HepG2 (cell line): ENCODE measurements around the gene ACBD6. TPM values are rescaled to one million over a fixed set of nuclear protein-coding genes. Genes with fewer than 3 reads are reported as not detected.

ENCODE experiments used
- ATAC-seq: fragments of 200-7000 bp; cut with Tn5 transposase; 3 replicates; pipeline ENCODE4 v1.9.1; 2020; ENCODE audit warnings: mild to moderate bottlenecking, moderate library complexity
- BruUV-seq: library from RNA; stranded (reverse); fragments of 400-500 nt; replicated peaks from 2 replicates; lab custom pipeline; 2021; lab: Mats Ljungman, UMichigan
- CTCF ChIA-PET: fragments of 300-600 bp; formaldehyde crosslinking; extraction: SDS; loops from one replicate; lab custom pipeline; 2021; ENCODE audit warnings: low total read pairs, inconsistent platforms, low intra/inter-chr PET ratio; lab: Yijun Ruan, JAX
- POLR2A ChIA-PET: fragments of 350-600 bp; sonication (Branson Sonifier 250); formaldehyde crosslinking; loops from one replicate; lab custom pipeline; 2020; ENCODE audit warnings: antibody characterized with exemption, inconsistent platforms; lab: Yijun Ruan, JAX
- DNase-seq: peaks from one replicate; pipeline ENCODE4 v3.0.0-alpha.2; 2015; ENCODE audit warnings: low spot score
- FAIRE-seq: peaks from 3 replicates; lab custom pipeline; 2011; peaks lifted over from hg19 to GRCh38; lab: Jason Lieb, UNC
- H2AFZ ChIP-seq: one replicate; pipeline ENCODE4 v1.6.1; 2011; ENCODE audit warnings: low read length, inconsistent platforms
- H3K27ac ChIP-seq: fragments of 300-600 bp; 3 replicates; pipeline ENCODE4 v1.8.0; 2011; ENCODE audit warnings: mixed run types, mild to moderate bottlenecking, mixed read lengths, low read length, inconsistent platforms; ENCODE audit not compliant: insufficient read depth; ENCODE audit errors: extremely low read length
- H3K27me3 ChIP-seq, 2 experiments: fragments of 200-600 bp in 1 of 2; 2 replicates in 1 of 2; 3 replicates in 1 of 2; pipeline versions ENCODE4 v1.6.0 to v1.8.0; 2011; ENCODE audit warnings: low read length in 2 of 2, mild to moderate bottlenecking in 2 of 2, moderate library complexity in 2 of 2, inconsistent platforms in 1 of 2; ENCODE audit not compliant: insufficient read depth in 2 of 2, control insufficient read depth in 1 of 2
- H3K36me3 ChIP-seq, 2 experiments: fragments of 200-600 bp in 1 of 2; replicated peaks in 1 of 2; 2 replicates in 1 of 2; 3 replicates in 1 of 2; pipeline versions ENCODE4 v1.5.1 to v1.8.0; 2011; ENCODE audit warnings: low read length in 2 of 2, inconsistent platforms in 1 of 2; ENCODE audit not compliant: insufficient read depth in 2 of 2, control insufficient read depth in 1 of 2
- H3K4me1 ChIP-seq: 2 replicates; pipeline ENCODE4 v1.5.1; 2012; ENCODE audit warnings: low read length, inconsistent platforms; ENCODE audit not compliant: insufficient read depth
- H3K4me2 ChIP-seq: 2 replicates; pipeline ENCODE4 v1.6.0; 2011; ENCODE audit warnings: low read depth, low read length, inconsistent platforms
- H3K4me3 ChIP-seq, 3 experiments: fragments of 200-600 bp in 1 of 3; sonication (generic), shearing (Covaris generic) in 1 of 3; replicated peaks in 1 of 3; 2 replicates each; pipeline ENCODE4 v1.5.1; 2011 to 2016; ENCODE audit warnings: low read length in 3 of 3, inconsistent platforms in 2 of 3, low read depth in 2 of 3, mild to moderate bottlenecking in 2 of 3, control low read depth in 1 of 3, mixed read lengths in 1 of 3; ENCODE audit not compliant: insufficient read depth in 1 of 3
- H3K79me2 ChIP-seq: one replicate; pipeline ENCODE4 v1.6.1; 2011; ENCODE audit warnings: low read length, inconsistent platforms; ENCODE audit not compliant: insufficient read depth
- H3K9ac ChIP-seq: 2 replicates; pipeline ENCODE4 v1.6.0; 2011; ENCODE audit warnings: mild to moderate bottlenecking, low read depth, low read length, inconsistent platforms; ENCODE audit not compliant: insufficient read depth
- H3K9me3 ChIP-seq: 2 replicates; pipeline ENCODE4 v1.5.1; 2012; ENCODE audit warnings: mild to moderate bottlenecking, low read length
- H4K20me1 ChIP-seq: 2 replicates; pipeline ENCODE4 v1.6.0; 2011; ENCODE audit warnings: inconsistent platforms, mild to moderate bottlenecking, low read length, moderate library complexity; ENCODE audit not compliant: insufficient read depth
- ELF4 ChIP-seq: sonication (generic); formaldehyde crosslinking; IDR thresholded peaks from 2 replicates; pipeline ENCODE4 v1.5.0; 2020; ENCODE audit warnings: missing genetic modification reagents, mild to moderate bottlenecking, moderate library complexity, borderline replicate concordance
- FOSL2 ChIP-seq: sonication (generic); formaldehyde crosslinking; IDR thresholded peaks from 2 replicates; pipeline ENCODE4 v1.4.0; 2020; ENCODE audit warnings: missing genetic modification reagents
- HMGXB4 ChIP-seq, 2 experiments: sonication (generic) in 1 of 2; formaldehyde crosslinking in 1 of 2; IDR thresholded peaks; 2 replicates each; pipeline versions ENCODE4 v1.4.0 to v1.6.1; 2018 to 2020; ENCODE audit warnings: missing genetic modification reagents in 2 of 2, borderline replicate concordance in 1 of 2, low read depth in 1 of 2, mild to moderate bottlenecking in 1 of 2, missing biosample characterization in 1 of 2
- HNRNPLL ChIP-seq: fragments of 200-400 bp; formaldehyde crosslinking; IDR thresholded peaks from 2 replicates; pipeline ENCODE4 v1.6.1; 2017; ENCODE audit warnings: mild to moderate bottlenecking, low read depth, low read length; ENCODE audit not compliant: poor library complexity, severe bottlenecking
- MAFF ChIP-seq: IDR thresholded peaks from 2 replicates; pipeline ENCODE4 v1.6.1; 2011; ENCODE audit warnings: low read depth, low read length, improper control_type of control experiment
- REL ChIP-seq: sonication (generic); formaldehyde crosslinking; conservative IDR thresholded peaks from 2 replicates; pipeline ENCODE4 v1.8.0; 2022; ENCODE audit warnings: mild to moderate bottlenecking, missing genetic modification reagents, moderate library complexity
- SRSF9 ChIP-seq: fragments of 200-400 bp; formaldehyde crosslinking; IDR thresholded peaks from 2 replicates; pipeline ENCODE4 v1.6.1; 2018; ENCODE audit warnings: borderline replicate concordance, mild to moderate bottlenecking, low read depth, low read length; ENCODE audit not compliant: insufficient read depth, poor library complexity, severe bottlenecking
- TAF15 ChIP-seq: fragments of 200-400 bp; formaldehyde crosslinking; IDR thresholded peaks from one replicate; pipeline ENCODE4 v1.6.1; 2018; ENCODE audit warnings: mild to moderate bottlenecking, low read depth, low read length; ENCODE audit not compliant: poor library complexity, severe bottlenecking
- ZBTB42 ChIP-seq: sonication (generic); formaldehyde crosslinking; IDR thresholded peaks from 2 replicates; pipeline ENCODE4 v1.5.0; 2020; ENCODE audit warnings: mild to moderate bottlenecking, missing genetic modification reagents
- ZNF260 ChIP-seq: sonication (generic); formaldehyde crosslinking; IDR thresholded peaks from 2 replicates; pipeline ENCODE4 v1.4.0; 2020; ENCODE audit warnings: missing genetic modification reagents, low read depth, mild to moderate bottlenecking, borderline replicate concordance
- ZNF329 ChIP-seq: sonication (generic); formaldehyde crosslinking; IDR thresholded peaks from 2 replicates; pipeline ENCODE4 v1.9.0; 2021; ENCODE audit warnings: low read depth, mild to moderate bottlenecking, missing genetic modification reagents
- ZNF660 ChIP-seq: sonication (generic); formaldehyde crosslinking; IDR thresholded peaks from 2 replicates; pipeline ENCODE4 v1.5.1; 2020; ENCODE audit warnings: mild to moderate bottlenecking, low read depth, missing genetic modification reagents, borderline replicate concordance
- ZNF737 ChIP-seq: sonication (generic); formaldehyde crosslinking; IDR thresholded peaks from 2 replicates; pipeline ENCODE4 v1.5.0; 2020; ENCODE audit warnings: missing genetic modification reagents, mild to moderate bottlenecking, borderline replicate concordance
- WGBS: methylation state at CpG from one replicate; pipeline ENCODE4 v1.1.6; 2017; ENCODE audit warnings: low lambda C conversion rate; 5-methylcytosine and 5-hydroxymethylcytosine counted together
- in situ Hi-C: cut with HindIII; loops from 2 replicates; pipeline ENCODE4 v1.10.0; 2017; ENCODE audit warnings: low pct_unique_long_range_greater_than_20kb; ENCODE audit not compliant: extremely low pct_ligation_motif_present
- intact Hi-C: fragments of 100-400 bp; cut with micrococcal nuclease; formaldehyde crosslinking; loops from one replicate; pipeline ENCODE4 v1.10.0; 2022; ENCODE audit not compliant: unreplicated experiment
- polyA plus RNA-seq, 8 experiments: library from polyadenylated mRNA; depleted of rRNA in 3 of 8; stranded (reverse) in 7 of 8; unstranded in 1 of 8; fragments of >200 nt; fragmentation: Illumina TruSeq in 4 of 8; extraction: Trizol in 4 of 8; gene quantifications; 2 replicates each; pipeline versions ENCODE4 v1.2.1 to v1.2.3, GENCODE V29; 2011 to 2016; ENCODE audit warnings: low read depth in 4 of 8, missing spikeins in 1 of 8, mixed read lengths in 1 of 8; ENCODE audit not compliant: insufficient read depth in 1 of 8
- total RNA-seq, 5 experiments: library from RNA; depleted of rRNA; stranded (reverse); fragments of >200 nt; fragmentation: Illumina TruSeq; extraction: Trizol; gene quantifications; 2 replicates each; pipeline ENCODE4 v1.2.3, GENCODE V29; 2016; ENCODE audit warnings: low read depth in 1 of 5

Gene ACBD6
- total and polyA plus RNA-seq, 2 of the 13 experiments (the other 11 are each of a cell fraction or from before 2014, with no cell fraction given), result 33.5 to 47.2 TPM

DNA sequence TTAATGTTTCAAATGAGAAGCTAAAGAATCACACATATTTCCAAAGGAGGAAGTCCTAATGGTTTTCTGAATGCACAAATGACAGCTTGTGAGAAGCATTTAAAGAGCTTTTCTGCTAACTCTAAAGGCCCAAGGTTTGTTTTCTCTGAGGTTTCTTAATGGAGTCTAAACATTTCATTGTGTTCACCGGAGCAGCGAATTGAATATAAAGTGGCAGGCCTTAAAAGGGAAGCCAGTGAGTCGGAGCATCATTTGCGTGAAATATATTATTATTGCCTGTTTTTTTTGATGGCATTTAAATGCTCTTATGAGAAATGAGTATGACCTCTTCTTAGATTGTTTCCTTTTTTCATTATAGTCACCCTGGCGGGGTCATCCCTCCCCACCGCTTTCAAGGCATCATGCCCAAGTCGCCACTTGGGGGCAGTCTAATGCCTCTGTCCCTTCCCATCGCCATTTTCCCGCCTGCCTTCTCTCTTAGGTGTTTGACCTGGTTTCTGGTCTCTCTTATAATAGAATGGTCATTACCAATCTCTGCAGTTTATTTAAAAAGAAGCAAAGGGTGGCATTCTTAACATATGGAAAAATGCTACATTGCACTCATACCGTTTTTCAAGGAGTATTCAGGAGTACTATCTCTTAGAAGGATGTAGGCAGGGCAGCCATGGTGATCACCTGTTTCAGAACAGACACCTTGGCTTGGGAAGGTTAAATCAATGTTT, 31.1 kb upstream of the ACBD6 start (continued):
- peak; percentile 33 to 61; a peak in 2 of 4 replicates for TF ChIP-seq HMGXB4 (CRISPR knock-in tag; IDR thresholded peaks at IDR 0.05; ENCODE audit: borderline replicate concordance in 1 of 2, low read depth in 1 of 2)
- TF ChIP-seq FOSL2 (CRISPR knock-in tag), result 0 out of 2 replicates have a peak, but pooled peaks have one; percentile 29

GRCh38 chr1:180532854-180533253, 30.5 kb upstream of the ACBD6 start:
- DNase-seq, result no peak
- no peak for TF ChIP-seq SRSF9
- TF ChIP-seq REL (CRISPR knock-in tag), result no peak
- TF ChIP-seq TAF15, result no peak
- TF ChIP-seq ZBTB42, result no peak
- no peak for TF ChIP-seq ZNF329 (CRISPR knock-in tag)
- no peak for TF ChIP-seq ZNF660 (CRISPR knock-in tag)
- TF ChIP-seq ZNF260, result no peak
- TF ChIP-seq MAFF, result no peak
- no peak for TF ChIP-seq ZNF737 (CRISPR knock-in tag)
- TF ChIP-seq ELF4 (CRISPR knock-in tag), result no peak
- no peak for TF ChIP-seq HNRNPLL
- Histone ChIP-seq H3K4me2 (peak overlapping the region; percentile 44), H4K20me1 (no peaks in the 10 kb centered on the region), H3K36me3 (no peaks in the 10 kb centered on the region), H3K4me3 (no peak overlapping the region; a peak in 1 of 6 replicates), H3K27ac (no peak overlapping the region), H3K9ac (no peak overlapping the region; the same call in 1 of the 2 replicates), H3K4me1 (peaks cover 22% of the 10 kb centered on the region; the same call in 1 of the 2 replicates), H3K9me3 (no peaks in the 10 kb centered on the region), H3K27me3 (peaks cover 2 to 4% of the 10 kb centered on the region in 2 experiments; a peak in 3 of 5 replicates), H2AFZ (peak overlapping the region; percentile 59), H3K79me2 (no peaks in the 10 kb centered on the region)
- POLR2A ChIA-PET, result no interaction called here
- intact Hi-C loops (loop anchor here (2.0 to 5.0 kb wide), 4 partner anchors 16 to 329 kb away; partner anchors contain the start of gene XPR1), in situ Hi-C loops (no loop called here)
- BruUV-seq, result no TSS peak
- ATAC-seq, result peak; percentile 46; the same call in 2 of the 3 replicates
- 14% methylated on average over 4 of the region's 5 CpGs for WGBS
- FAIRE-seq, result no peak
- CTCF ChIA-PET, result interaction anchor here (1.3 to 2.5 kb wide), 3 partner anchors 17 to 330 kb away, joined by 6 to 31 read pairs (median 6); no protein-coding TSS in a partner anchor
